NCI-H1694 (cell line): ENCODE data around the gene RNF146.
"Not testable (repeated sequence)": the region's sequence is repeated elsewhere in the genome, so short reads cannot be mapped to it uniquely, and the experiment has no call there.

Experiments
- DNase-seq: peaks from one replicate; lab custom pipeline; 2025; lab: John Stamatoyannopoulos, UW

RNF146 gene

GRCh38 chr6:127266178-127266891, at the start of gene RNF146:
RNF146 (plus strand) TSS chr6:127266864; CDS start chr6:127280339, 13,475 bp downstream.
- peak; percentile 47 for DNase-seq

GRCh38 chr6:127219869-127220268, 46.8 kb upstream of the RNF146 start:
- no peak for DNase-seq

GRCh38 chr6:127221201-127221600, 45.5 kb upstream of the RNF146 start:
- DNase-seq = no peak

- no peak for DNase-seq
Observed at GRCh38 chr6:127222418-127222817, 44.2 kb upstream of the RNF146 start.

- DNase-seq = no peak
Observed at GRCh38 chr6:127225497-127225896, 41.2 kb upstream of the RNF146 start.

GRCh38 chr6:127233819-127234218, 32.8 kb upstream of the RNF146 start:
- DNase-seq = not testable (repeated sequence)

- no peak for DNase-seq
Observed at GRCh38 chr6:127243501-127243900, 23.2 kb upstream of the RNF146 start.

- no peak for DNase-seq
Observed at GRCh38 chr6:127247114-127248096, 19.3 kb upstream of the RNF146 start.

GRCh38 chr6:127249621-127250020, 17.0 kb upstream of the RNF146 start:
- DNase-seq = no peak

GRCh38 chr6:127255286-127255685, 11.4 kb upstream of the RNF146 start:
- no peak for DNase-seq

GRCh38 chr6:127262896-127263295, 3.8 kb upstream of the RNF146 start:
- no peak for DNase-seq

- no peak for DNase-seq
Observed at GRCh38 chr6:127263481-127263880, 3.2 kb upstream of the RNF146 start.

GRCh38 chr6:127266892-127267645, 405 bp downstream of the RNF146 start:
- no peak for DNase-seq

GRCh38 chr6:127267646-127268625, 1.3 kb downstream of the RNF146 start:
- DNase-seq = no peak

GRCh38 chr6:127272576-127272975, 5.9 kb downstream of the RNF146 start:
- no peak for DNase-seq

- no peak for DNase-seq
Observed at GRCh38 chr6:127273499-127273898, 6.8 kb downstream of the RNF146 start.

- DNase-seq = no peak
Observed at GRCh38 chr6:127276331-127276730, 9.7 kb downstream of the RNF146 start.

- no peak for DNase-seq
Observed at GRCh38 chr6:127277878-127278843, 11.5 kb downstream of the RNF146 start.

- DNase-seq = no peak
Observed at GRCh38 chr6:127279815-127280214, 13.2 kb downstream of the RNF146 start.

GRCh38 chr6:127282184-127282583, 15.5 kb downstream of the RNF146 start:
- DNase-seq = no peak
